Mesenchymal stem cell (in vitro differentiated cells and primary cell): Measurements from ENCODE around the gene ST6GALNAC2.
A peak's percentile ranks its signal among the peaks of the same experiment; 100 is the strongest.

Source experiments
- DNase-seq: peaks from one replicate; pipeline ENCODE4 v3.0.0-alpha.2; 2013
- H2AFZ ChIP-seq: one replicate; pipeline ENCODE4 v1.6.1; 2013; ENCODE audit warnings: low read depth, mild to moderate bottlenecking, control low read depth, inconsistent platforms, low read length, moderate library complexity
- H2AK5ac ChIP-seq: 2 replicates; pipeline ENCODE4 v1.6.1; 2013; ENCODE audit warnings: low read length, moderate library complexity, mild to moderate bottlenecking, inconsistent platforms; ENCODE audit not compliant: severe bottlenecking
- H2BK120ac ChIP-seq: one replicate; pipeline ENCODE4 v1.6.1; 2013; ENCODE audit warnings: low read depth, mild to moderate bottlenecking, inconsistent platforms, low read length, moderate library complexity
- H2BK12ac ChIP-seq, 2 experiments: one replicate each; pipeline ENCODE4 v1.6.1; 2013; ENCODE audit warnings: inconsistent platforms in 2 of 2, low read length in 2 of 2, mild to moderate bottlenecking in 2 of 2, moderate library complexity in 2 of 2, control low read depth in 1 of 2
- H2BK15ac ChIP-seq: one replicate; pipeline ENCODE4 v1.6.1; 2013; ENCODE audit warnings: mild to moderate bottlenecking, low read depth, inconsistent platforms; ENCODE audit not compliant: poor library complexity, severe bottlenecking
- H2BK5ac ChIP-seq: 2 replicates; pipeline ENCODE4 v1.6.1; 2013; ENCODE audit warnings: low read depth, mild to moderate bottlenecking, low read length, control low read depth, inconsistent platforms; ENCODE audit not compliant: poor library complexity, severe bottlenecking
- H3K14ac ChIP-seq, 2 experiments: one replicate each; pipeline ENCODE4 v1.6.1; 2013; ENCODE audit warnings: inconsistent platforms in 2 of 2, low read length in 2 of 2, control low read depth in 1 of 2, mild to moderate bottlenecking in 1 of 2, moderate library complexity in 1 of 2
- H3K18ac ChIP-seq, 2 experiments: one replicate each; pipeline ENCODE4 v1.6.1; 2013; ENCODE audit warnings: inconsistent platforms in 2 of 2, low read length in 2 of 2, control low read depth in 1 of 2, low read depth in 1 of 2, mild to moderate bottlenecking in 1 of 2
- H3K23ac ChIP-seq, 2 experiments: one replicate each; pipeline ENCODE4 v1.6.1; 2013; ENCODE audit warnings: inconsistent platforms in 2 of 2, low read length in 2 of 2, mild to moderate bottlenecking in 2 of 2, moderate library complexity in 2 of 2, control low read depth in 1 of 2
- H3K27ac ChIP-seq: 2 replicates; pipeline ENCODE4 v1.5.1; 2013; ENCODE audit warnings: mild to moderate bottlenecking, moderate library complexity, low read length, control low read depth, inconsistent platforms; ENCODE audit not compliant: poor library complexity, severe bottlenecking
- H3K27me3 ChIP-seq, 2 experiments: 2 replicates each; pipeline versions ENCODE4 v1.6.1 to v1.7.0; 2013; ENCODE audit warnings: low read length in 2 of 2, mild to moderate bottlenecking in 2 of 2, moderate library complexity in 2 of 2, control low read depth in 1 of 2, inconsistent platforms in 1 of 2; ENCODE audit not compliant: control insufficient read depth in 1 of 2, insufficient read depth in 1 of 2
- H3K36me3 ChIP-seq, 2 experiments: 2 replicates each; pipeline versions ENCODE4 v1.6.1 to v1.7.0; 2013; ENCODE audit warnings: low read length in 2 of 2, control low read depth in 1 of 2, inconsistent platforms in 1 of 2, low read depth in 1 of 2, mild to moderate bottlenecking in 1 of 2; ENCODE audit not compliant: insufficient read depth in 2 of 2, control insufficient read depth in 1 of 2
- H3K4ac ChIP-seq, 2 experiments: one replicate each; pipeline ENCODE4 v1.6.1; 2013; ENCODE audit warnings: inconsistent platforms in 2 of 2, low read length in 2 of 2, mild to moderate bottlenecking in 2 of 2, moderate library complexity in 2 of 2, control low read depth in 1 of 2, low read depth in 1 of 2
- H3K4me1 ChIP-seq: 2 replicates; pipeline ENCODE4 v1.6.1; 2013; ENCODE audit warnings: low read depth, low read length, control low read depth; ENCODE audit not compliant: control insufficient read depth, insufficient read depth
- H3K4me2 ChIP-seq: 2 replicates; pipeline ENCODE4 v1.6.1; 2013; ENCODE audit warnings: low read length, mild to moderate bottlenecking, inconsistent platforms; ENCODE audit not compliant: poor library complexity, severe bottlenecking
- H3K4me3 ChIP-seq, 2 experiments: 2 replicates each; pipeline versions ENCODE4 v1.5.1 to v1.7.0; 2013; ENCODE audit warnings: low read length in 2 of 2, mild to moderate bottlenecking in 2 of 2, control low read depth in 1 of 2, low read depth in 1 of 2; ENCODE audit not compliant: insufficient read depth in 1 of 2
- H3K79me1 ChIP-seq: replicated peaks from 2 replicates; pipeline ENCODE4 v1.6.1; 2013; ENCODE audit warnings: mild to moderate bottlenecking, control low read depth, low read length, inconsistent platforms; ENCODE audit not compliant: poor library complexity, severe bottlenecking
- H3K9ac ChIP-seq: 2 replicates; pipeline ENCODE4 v1.7.0; 2013; ENCODE audit warnings: mild to moderate bottlenecking, low read length, moderate library complexity
- H3K9me3 ChIP-seq: 2 replicates; pipeline ENCODE4 v1.7.0; 2013; ENCODE audit warnings: mild to moderate bottlenecking, low read length; ENCODE audit not compliant: control insufficient read depth
- H4K8ac ChIP-seq: one replicate; pipeline ENCODE4 v1.6.1; 2013; ENCODE audit warnings: inconsistent platforms, mild to moderate bottlenecking, low read length, moderate library complexity
- H4K91ac ChIP-seq: one replicate; pipeline ENCODE4 v1.6.1; 2013; ENCODE audit warnings: mild to moderate bottlenecking, low read length, inconsistent platforms
- WGBS: methylation state at CpG from one replicate; pipeline ENCODE4 v1.1.7; 2013; ENCODE audit warnings: mixed read lengths; 5-methylcytosine and 5-hydroxymethylcytosine counted together

Gene ST6GALNAC2

GRCh38 chr17:76598004-76598439, 12.4 kb upstream of the ST6GALNAC2 start:
- Histone ChIP-seq H4K91ac (no peak overlapping the region), H3K23ac (no peak overlapping the region), H2BK5ac (no peak overlapping the region), H3K9ac (no peak overlapping the region), H2BK12ac (no peak overlapping the region), H3K14ac (no peak overlapping the region), H2BK15ac (no peak overlapping the region), H3K36me3 (no peaks in the 10 kb centered on the region), H3K79me1 (no peaks in the 10 kb centered on the region), H3K4me2 (no peak overlapping the region), H4K8ac (no peak overlapping the region), H2AK5ac (no peak overlapping the region), H3K27me3 (peaks cover 14 to 24% of the 10 kb centered on the region in 2 experiments), H2BK120ac (no peak overlapping the region), H3K9me3 (no peaks in the 10 kb centered on the region), H3K4me1 (no peaks in the 10 kb centered on the region), H3K27ac (no peak overlapping the region), H3K18ac (peak overlapping the region in 1 of 2 experiments; percentile 4), H3K4me3 (no peak overlapping the region), H2AFZ (no peak overlapping the region), H3K4ac (no peak overlapping the region)
- no peak for DNase-seq
- WGBS = 54% methylated on average over 2 of the region's 2 CpGs

- H3K4ac ChIP-seq = no peak overlapping the region
- H2BK15ac ChIP-seq = no peak overlapping the region
- 89% methylated on average over 12 of the region's 12 CpGs for WGBS
- peak overlapping the region in 1 of 2 experiments; percentile 35 for H3K18ac ChIP-seq
- H3K4me3 ChIP-seq = no peak overlapping the region
- no peak overlapping the region for H4K91ac ChIP-seq
- no peak for DNase-seq
- H2AK5ac ChIP-seq = no peak overlapping the region
- H3K79me1 ChIP-seq = no peaks in the 10 kb centered on the region
- H3K9ac ChIP-seq = no peak overlapping the region
- no peak overlapping the region for H2BK5ac ChIP-seq
- no peak overlapping the region for H4K8ac ChIP-seq
- no peak overlapping the region for H3K27ac ChIP-seq
- no peak overlapping the region for H3K4me2 ChIP-seq
- no peak overlapping the region for H3K14ac ChIP-seq
- H2AFZ ChIP-seq = no peak overlapping the region
- H3K27me3 ChIP-seq = peaks cover 14 to 24% of the 10 kb centered on the region in 2 experiments
- H3K23ac ChIP-seq = no peak overlapping the region
- no peaks in the 10 kb centered on the region for H3K36me3 ChIP-seq
- no peaks in the 10 kb centered on the region for H3K4me1 ChIP-seq
- no peak overlapping the region for H2BK12ac ChIP-seq
- no peaks in the 10 kb centered on the region for H3K9me3 ChIP-seq
- no peak overlapping the region for H2BK120ac ChIP-seq
Observed at GRCh38 chr17:76597156-76598003, 11.7 kb upstream of the ST6GALNAC2 start.

GRCh38 chr17:76594690-76595089, 9.0 kb upstream of the ST6GALNAC2 start:
- H3K9ac ChIP-seq = no peak overlapping the region
- H4K91ac ChIP-seq = no peak overlapping the region
- no peaks in the 10 kb centered on the region for H3K36me3 ChIP-seq
- H2BK12ac ChIP-seq = no peak overlapping the region
- H3K23ac ChIP-seq = no peak overlapping the region
- no peak overlapping the region for H3K14ac ChIP-seq
- H2AFZ ChIP-seq = no peak overlapping the region
- H3K27me3 ChIP-seq = peaks cover 14 to 22% of the 10 kb centered on the region in 2 experiments
- H4K8ac ChIP-seq = no peak overlapping the region
- no peak overlapping the region for H2BK15ac ChIP-seq
- peak; percentile 64 for DNase-seq
- H3K79me1 ChIP-seq = no peaks in the 10 kb centered on the region
- H2BK120ac ChIP-seq = no peak overlapping the region
- H3K4me2 ChIP-seq = no peak overlapping the region
- H2BK5ac ChIP-seq = no peak overlapping the region
- no peak overlapping the region for H2AK5ac ChIP-seq
- H3K4me3 ChIP-seq = no peak overlapping the region
- H3K4ac ChIP-seq = no peak overlapping the region
- H3K27ac ChIP-seq = no peak overlapping the region
- H3K4me1 ChIP-seq = no peaks in the 10 kb centered on the region
- H3K18ac ChIP-seq = no peak overlapping the region
- H3K9me3 ChIP-seq = no peaks in the 10 kb centered on the region
- WGBS = 87% methylated on average over 3 of the region's 3 CpGs

GRCh38 chr17:76593959-76594358, 8.3 kb upstream of the ST6GALNAC2 start:
- Histone ChIP-seq H3K18ac (no peak overlapping the region), H2BK15ac (no peak overlapping the region), H2BK5ac (no peak overlapping the region), H3K4me1 (no peaks in the 10 kb centered on the region), H3K79me1 (no peaks in the 10 kb centered on the region), H3K14ac (no peak overlapping the region), H4K8ac (no peak overlapping the region), H3K9ac (no peak overlapping the region), H3K9me3 (no peaks in the 10 kb centered on the region), H3K4ac (no peak overlapping the region), H2AFZ (no peak overlapping the region), H3K27ac (no peak overlapping the region), H4K91ac (no peak overlapping the region), H2BK12ac (no peak overlapping the region), H3K27me3 (peaks cover 19 to 26% of the 10 kb centered on the region in 2 experiments), H2AK5ac (no peak overlapping the region), H2BK120ac (no peak overlapping the region), H3K4me2 (no peak overlapping the region), H3K36me3 (no peaks in the 10 kb centered on the region), H3K4me3 (no peak overlapping the region), H3K23ac (no peak overlapping the region)
- no peak for DNase-seq
- 90% methylated on average over 4 of the region's 4 CpGs for WGBS
